A673 (cell line): ENCODE data around the gene ADCY4. TPM values are rescaled to one million over a fixed set of nuclear protein-coding genes. Genes with fewer than 3 reads are reported as not detected.

ENCODE experiments used
- BruUV-seq: library from RNA; stranded (reverse); fragments of 400-500 nt; replicated peaks from 2 replicates; lab custom pipeline; 2021; lab: Mats Ljungman, UMichigan
- CTCF ChIA-PET: fragments of 300-600 bp; sonication (Branson Sonifier 250); formaldehyde crosslinking; loops from one replicate; lab custom pipeline; 2022; ENCODE audit warnings: antibody characterized with exemption; lab: Charles Lee
- POLR2A ChIA-PET: fragments of 300-600 bp; sonication (Branson Sonifier 250); formaldehyde crosslinking; loops from one replicate; lab custom pipeline; 2022; ENCODE audit warnings: antibody characterized with exemption; ENCODE audit not compliant: low non-redundant PET; lab: Charles Lee
- DNase-seq: peaks from one replicate; pipeline ENCODE4 v3.0.0-alpha.2; 2015; ENCODE audit warnings: low spot score
- H3K27ac ChIP-seq: fragments of 200-600 bp; sonication (generic); 2 replicates; pipeline ENCODE4 v1.5.1; 2016; ENCODE audit warnings: mixed run types, low read depth, mild to moderate bottlenecking, mixed read lengths, antibody characterized with exemption, low read length; ENCODE audit not compliant: poor library complexity, severe bottlenecking
- H3K27me3 ChIP-seq: fragments of 200-600 bp; sonication (generic); replicated peaks from 2 replicates; pipeline ENCODE4 v1.6.1; 2017; ENCODE audit warnings: mixed run types, low read depth, mild to moderate bottlenecking, mixed read lengths, antibody characterized with exemption, low read length; ENCODE audit not compliant: insufficient read depth, poor library complexity
- H3K36me3 ChIP-seq: fragments of 200-600 bp; sonication (generic); 2 replicates; pipeline ENCODE4 v1.6.1; 2016; ENCODE audit warnings: mixed run types, mild to moderate bottlenecking, mixed read lengths, antibody characterized with exemption, low read length; ENCODE audit not compliant: insufficient read depth, poor library complexity, severe bottlenecking
- H3K4me1 ChIP-seq: fragments of 200-600 bp; sonication (generic); 2 replicates; pipeline ENCODE4 v1.6.1; 2017; ENCODE audit warnings: mixed run types, mild to moderate bottlenecking, mixed read lengths, antibody characterized with exemption, low read length; ENCODE audit not compliant: insufficient read depth, poor library complexity, severe bottlenecking
- H3K4me3 ChIP-seq: fragments of 200-600 bp; sonication (generic); 2 replicates; pipeline ENCODE4 v1.5.1; 2016; ENCODE audit warnings: low read depth, mixed run types, mild to moderate bottlenecking, mixed read lengths, low read length; ENCODE audit not compliant: poor library complexity, severe bottlenecking
- H3K9me3 ChIP-seq: fragments of 200-600 bp; sonication (generic); 2 replicates; pipeline ENCODE4 v1.6.1; 2016; ENCODE audit warnings: mixed run types, low read depth, mild to moderate bottlenecking, mixed read lengths, antibody characterized with exemption, low read length; ENCODE audit not compliant: poor library complexity, severe bottlenecking
- EZH2 ChIP-seq: fragments of 200-600 bp; sonication (generic); IDR thresholded peaks from 2 replicates; pipeline ENCODE4 v1.6.1; 2017; ENCODE audit warnings: borderline replicate concordance, low read depth, mild to moderate bottlenecking, mixed read lengths, antibody characterized with exemption, low read length; ENCODE audit not compliant: poor library complexity, severe bottlenecking
- intact Hi-C: fragments of 100-400 bp; cut with micrococcal nuclease; formaldehyde crosslinking; loops from one replicate; pipeline ENCODE4 v1.10.0; 2022; ENCODE audit not compliant: unreplicated experiment
- total RNA-seq: library from RNA; stranded (reverse); gene quantifications from 2 replicates; pipeline ENCODE4 v1.2.3, GENCODE V29; 2021
- TF ChIP-seq, protein P1 (sequence below): fragments of 300-800, 200-600 bp; sonication (generic); conservative IDR thresholded peaks from 2 replicates; pipeline ENCODE4 v1.5.1; 2017; ENCODE audit warnings: low read depth, mild to moderate bottlenecking, antibody characterized with exemption, low read length, moderate library complexity, mixed read lengths

The ADCY4 gene
- total RNA-seq, 1 experiment from 2014 or later = 0.84 TPM

DNA sequence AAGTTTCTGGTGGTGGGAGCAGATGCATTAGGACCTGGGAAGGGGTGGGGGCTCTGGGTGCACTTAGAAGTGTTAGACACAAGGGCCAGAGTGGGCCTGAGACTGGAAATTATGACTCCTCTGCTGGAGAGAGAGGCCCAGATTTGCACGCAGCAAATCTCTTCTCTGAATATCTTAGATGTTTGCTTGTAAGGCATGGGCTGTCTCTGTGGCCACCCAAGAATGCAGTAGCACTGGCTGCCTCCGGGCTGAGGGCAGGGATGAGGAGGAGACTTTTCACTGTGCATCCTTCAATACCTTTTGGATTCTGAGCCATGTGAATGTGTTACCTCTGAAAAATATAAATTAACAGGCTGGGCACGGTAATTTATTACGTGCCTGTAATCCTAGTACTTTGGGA lies 49.5 kb downstream of the ADCY4 start:
- TF ChIP-seq EZH2 = no peak
- TF ChIP-seq, protein P1, sequence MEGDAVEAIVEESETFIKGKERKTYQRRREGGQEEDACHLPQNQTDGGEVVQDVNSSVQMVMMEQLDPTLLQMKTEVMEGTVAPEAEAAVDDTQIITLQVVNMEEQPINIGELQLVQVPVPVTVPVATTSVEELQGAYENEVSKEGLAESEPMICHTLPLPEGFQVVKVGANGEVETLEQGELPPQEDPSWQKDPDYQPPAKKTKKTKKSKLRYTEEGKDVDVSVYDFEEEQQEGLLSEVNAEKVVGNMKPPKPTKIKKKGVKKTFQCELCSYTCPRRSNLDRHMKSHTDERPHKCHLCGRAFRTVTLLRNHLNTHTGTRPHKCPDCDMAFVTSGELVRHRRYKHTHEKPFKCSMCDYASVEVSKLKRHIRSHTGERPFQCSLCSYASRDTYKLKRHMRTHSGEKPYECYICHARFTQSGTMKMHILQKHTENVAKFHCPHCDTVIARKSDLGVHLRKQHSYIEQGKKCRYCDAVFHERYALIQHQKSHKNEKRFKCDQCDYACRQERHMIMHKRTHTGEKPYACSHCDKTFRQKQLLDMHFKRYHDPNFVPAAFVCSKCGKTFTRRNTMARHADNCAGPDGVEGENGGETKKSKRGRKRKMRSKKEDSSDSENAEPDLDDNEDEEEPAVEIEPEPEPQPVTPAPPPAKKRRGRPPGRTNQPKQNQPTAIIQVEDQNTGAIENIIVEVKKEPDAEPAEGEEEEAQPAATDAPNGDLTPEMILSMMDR = no peak
- H3K4me3 ChIP-seq = no peak overlapping the region
- no peaks in the 10 kb centered on the region for H3K9me3 ChIP-seq
- ChIA-PET CTCF (no interaction called here), POLR2A (no interaction called here)
- no TSS peak for BruUV-seq
- DNase-seq = no peak
- H3K27me3 ChIP-seq = no peaks in the 10 kb centered on the region
- intact Hi-C loops = no loop called here
- no peak overlapping the region for H3K27ac ChIP-seq
- H3K36me3 ChIP-seq = no peaks in the 10 kb centered on the region
- no peaks in the 10 kb centered on the region for H3K4me1 ChIP-seq

DNA sequence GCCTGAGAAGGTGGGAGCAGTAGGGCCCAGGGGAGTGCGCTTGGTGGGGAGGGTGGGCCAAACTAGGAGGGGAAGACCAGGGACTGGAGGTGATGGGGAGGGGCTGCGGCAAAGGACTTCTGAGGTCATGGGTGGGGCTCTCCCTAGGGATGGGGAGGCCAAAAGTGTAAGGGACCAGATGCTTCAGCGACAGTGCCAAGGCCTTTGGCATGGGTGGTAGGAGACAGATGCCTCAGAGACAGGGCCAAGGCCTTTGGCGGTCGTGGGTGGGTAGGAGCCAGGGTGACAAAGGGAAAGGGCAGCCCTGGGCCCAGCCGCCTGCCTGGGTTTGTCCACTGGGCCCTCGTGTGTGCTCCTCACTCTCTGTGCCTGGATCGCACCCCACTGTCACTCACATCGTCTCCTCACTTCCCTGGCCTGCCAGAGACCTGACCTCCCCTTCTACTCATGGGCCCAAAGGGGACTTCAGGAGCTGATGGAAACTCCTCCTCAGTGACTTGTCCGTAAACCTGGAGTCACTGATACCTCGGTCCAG lies 50.3 kb downstream of the ADCY4 start:
- no peak for DNase-seq
- BruUV-seq = no TSS peak
- intact Hi-C loops = no loop called here
- Histone ChIP-seq H3K4me1 (no peaks in the 10 kb centered on the region), H3K27ac (no peak overlapping the region), H3K36me3 (no peaks in the 10 kb centered on the region), H3K9me3 (no peaks in the 10 kb centered on the region), H3K4me3 (no peak overlapping the region), H3K27me3 (no peaks in the 10 kb centered on the region)
- no peak for TF ChIP-seq EZH2
- TF ChIP-seq, protein P1 = no peak
- ChIA-PET POLR2A (interaction anchor here (0.6 kb wide), 1 partner anchor 80 kb away, joined by 3 read pairs; no protein-coding TSS in a partner anchor), CTCF (no interaction called here)

DNA sequence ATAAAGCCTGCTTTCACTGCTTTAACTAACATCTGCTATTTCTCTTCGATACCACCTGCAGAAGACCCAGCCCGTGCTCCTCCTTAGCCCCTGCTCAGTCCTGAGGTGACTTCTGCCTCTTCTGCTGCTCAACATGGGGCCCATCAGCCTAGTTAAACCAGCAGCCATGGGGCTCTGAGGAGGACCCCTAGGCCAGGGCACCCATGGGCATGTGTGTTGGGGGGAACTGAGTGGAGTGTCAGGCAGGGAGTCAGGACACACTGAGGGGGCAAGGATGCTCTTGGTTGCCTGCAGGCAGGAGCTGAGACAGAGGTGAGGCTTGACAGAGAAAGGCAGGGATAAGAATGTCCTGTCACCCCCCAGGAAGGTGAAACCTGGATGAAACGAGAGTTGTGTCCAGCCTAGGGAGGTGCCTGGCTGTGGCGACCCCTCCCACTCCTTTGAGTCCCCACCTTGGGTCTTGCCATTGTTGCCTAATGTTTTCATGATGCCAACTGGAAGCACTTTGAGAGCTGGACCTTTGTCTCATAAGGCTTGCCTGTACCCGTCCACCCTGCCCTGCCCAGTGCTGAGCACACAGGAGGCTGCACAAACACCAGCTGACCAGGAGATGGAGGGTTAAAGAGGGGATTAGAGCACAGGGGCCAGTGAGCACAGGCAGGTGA lies 50.9 kb downstream of the ADCY4 start:
- H3K27ac ChIP-seq = no peak overlapping the region
- no peak overlapping the region for H3K4me3 ChIP-seq
- no peaks in the 10 kb centered on the region for H3K4me1 ChIP-seq
- no TSS peak for BruUV-seq
- TF ChIP-seq, protein P1 = no peak
- no peak for TF ChIP-seq EZH2
- H3K27me3 ChIP-seq = no peaks in the 10 kb centered on the region
- POLR2A ChIA-PET = interaction anchor here (0.6 kb wide), 1 partner anchor 80 kb away, joined by 3 read pairs; no protein-coding TSS in a partner anchor
- DNase-seq = no peak
- no peaks in the 10 kb centered on the region for H3K9me3 ChIP-seq
- intact Hi-C loops = no loop called here
- H3K36me3 ChIP-seq = no peaks in the 10 kb centered on the region
- CTCF ChIA-PET = interaction anchor here (0.7 kb wide), 1 partner anchor 175 kb away, joined by 4 read pairs; no protein-coding TSS in a partner anchor
